NCI-H526 (cell line): ENCODE measurements around the gene DHDH.
A peak's percentile ranks its signal among the peaks of the same experiment; 100 is the strongest.
"Not testable (repeated sequence)": the region's sequence is repeated elsewhere in the genome, so short reads cannot be mapped to it uniquely, and the experiment has no call there.

Experiments
- DNase-seq, 2 experiments: peaks; one replicate each; lab custom pipeline; 2025; lab: John Stamatoyannopoulos, UW

DHDH gene

DNA sequence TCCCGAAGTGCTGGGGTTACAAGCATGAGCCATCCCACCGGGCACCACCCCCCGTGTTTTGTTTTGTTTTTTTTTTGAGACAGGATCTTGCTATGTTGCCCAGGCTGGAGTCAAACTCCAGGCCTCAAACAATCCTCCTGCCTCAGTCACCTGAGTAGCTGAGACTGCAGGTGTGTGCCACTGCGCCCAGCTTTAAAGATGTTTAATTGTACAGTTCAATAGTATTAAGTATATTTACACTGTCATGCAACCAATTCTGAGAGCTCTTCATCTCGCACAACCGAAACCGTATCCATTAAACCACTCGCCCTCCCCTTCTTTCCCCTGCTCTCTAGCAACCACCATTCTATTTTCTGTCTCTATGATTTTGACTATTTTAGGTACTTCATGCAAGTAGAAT lies 17.7 kb upstream of the DHDH start:
- DNase-seq: no peak

DNA sequence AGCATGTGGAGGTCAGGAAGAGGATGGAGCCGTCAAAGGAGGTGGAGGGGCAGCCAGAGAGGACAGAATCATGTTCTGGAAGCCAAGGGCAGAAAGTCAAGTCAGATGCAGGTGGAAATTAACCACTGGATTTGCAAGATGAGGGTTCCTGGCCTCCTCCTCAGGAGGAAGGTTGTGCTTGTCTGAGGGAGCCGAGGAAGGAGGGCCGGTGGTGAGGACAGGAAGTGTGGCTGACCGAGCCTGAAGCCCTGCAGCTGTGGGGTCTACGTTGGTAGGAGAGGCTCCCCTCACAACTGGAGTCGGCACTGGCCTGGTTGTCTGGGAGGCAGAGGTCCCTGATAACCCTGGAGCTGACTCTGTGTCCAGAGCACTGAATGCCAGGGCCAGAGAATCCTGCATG lies 15.4 kb upstream of the DHDH start:
- no peak for DNase-seq

DNA sequence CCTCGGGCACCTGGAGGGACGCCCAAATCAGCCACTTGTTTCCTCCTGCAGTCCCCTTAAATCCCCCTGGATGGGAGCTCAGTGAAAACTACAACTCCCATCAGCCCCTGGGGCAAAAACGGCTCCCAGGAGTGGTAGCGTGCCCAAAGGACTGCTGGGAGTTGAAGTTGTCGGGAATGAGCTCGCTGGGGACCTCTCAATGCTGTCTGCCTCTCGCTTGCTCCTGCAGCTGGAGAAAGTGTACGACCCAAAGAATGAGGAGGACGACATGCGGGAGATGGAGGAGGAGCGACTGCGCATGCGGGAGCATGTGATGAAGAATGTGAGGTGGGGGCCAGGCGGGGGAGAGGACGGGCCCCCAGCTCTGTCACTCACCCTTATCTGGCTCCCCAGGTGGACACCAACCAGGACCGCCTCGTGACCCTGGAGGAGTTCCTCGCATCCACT lies 14.7 kb upstream of the DHDH start:
- peak in 1 of 2 experiments; percentile 50 for DNase-seq

DNA sequence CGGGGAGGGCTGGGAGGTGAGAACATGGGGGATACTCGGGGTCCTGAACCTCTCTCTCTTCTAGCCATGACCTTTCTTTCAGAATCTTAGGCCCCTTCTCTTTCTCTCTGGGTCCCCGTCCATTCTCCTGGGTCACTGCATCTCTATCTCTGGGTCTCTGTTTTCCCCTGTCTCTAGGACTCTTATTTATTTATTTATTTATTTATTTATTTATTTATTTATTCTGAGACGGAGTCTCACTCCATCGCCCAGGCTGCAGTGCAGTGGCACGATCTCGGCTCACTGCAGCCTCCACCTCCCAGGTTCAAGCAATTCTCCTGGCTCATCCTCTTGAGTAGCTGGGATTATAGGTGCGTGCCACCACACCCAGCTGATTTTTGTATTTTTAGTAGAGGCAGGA lies 14.2 kb upstream of the DHDH start:
- not testable (repeated sequence) for DNase-seq

DNA sequence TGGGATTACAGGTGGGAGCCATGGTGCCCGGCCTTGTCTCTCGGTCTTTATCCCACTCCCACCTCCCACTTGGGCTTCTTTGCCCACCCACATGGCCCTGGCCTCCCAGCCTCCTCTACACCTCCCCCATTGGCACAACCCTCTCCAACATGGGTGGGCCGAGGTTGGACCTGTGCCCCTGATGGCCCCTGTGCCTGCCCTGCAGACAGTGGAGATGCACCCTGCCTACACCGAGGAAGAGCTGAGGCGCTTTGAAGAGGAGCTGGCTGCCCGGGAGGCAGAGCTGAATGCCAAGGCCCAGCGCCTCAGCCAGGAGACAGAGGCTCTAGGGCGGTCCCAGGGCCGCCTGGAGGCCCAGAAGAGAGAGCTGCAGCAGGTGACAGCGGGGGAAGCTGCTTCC lies 12.6 kb upstream of the DHDH start:
- DNase-seq: no peak

DNA sequence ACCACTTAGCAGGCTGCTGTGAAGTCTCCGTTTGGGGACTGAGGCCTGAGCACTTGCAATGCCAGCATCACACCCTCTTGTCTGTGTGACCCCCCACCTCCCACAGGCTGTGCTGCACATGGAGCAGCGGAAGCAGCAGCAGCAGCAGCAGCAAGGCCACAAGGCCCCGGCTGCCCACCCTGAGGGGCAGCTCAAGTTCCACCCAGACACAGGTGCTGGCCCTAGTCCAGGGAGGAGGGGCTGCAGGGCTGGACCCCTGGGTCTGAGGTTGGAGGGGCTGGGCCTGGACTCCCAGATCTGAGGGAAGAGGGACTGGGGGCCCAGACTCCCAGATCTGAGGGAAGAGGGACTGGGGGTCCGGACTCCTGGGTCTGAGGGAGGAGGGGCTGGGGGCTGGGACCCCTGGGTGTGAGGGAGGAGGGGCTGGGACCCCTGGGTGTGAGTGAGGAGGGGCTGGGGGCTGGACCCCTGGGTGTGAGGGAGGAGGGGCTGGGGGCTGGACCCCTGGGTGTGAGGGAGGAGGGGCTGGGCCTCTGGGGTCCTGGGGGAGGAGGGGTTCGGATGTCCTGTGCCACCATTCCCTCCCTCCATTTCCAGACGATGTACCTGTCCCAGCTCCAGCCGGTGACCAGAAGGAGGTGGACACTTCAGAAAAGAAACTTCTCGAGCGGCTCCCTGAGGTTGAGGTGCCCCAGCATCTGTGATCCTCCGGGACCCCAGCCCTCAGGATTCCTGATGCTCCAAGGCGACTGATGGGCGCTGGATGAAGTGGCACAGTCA lies 11.6 kb upstream of the DHDH start:
- no peak for DNase-seq

DNA sequence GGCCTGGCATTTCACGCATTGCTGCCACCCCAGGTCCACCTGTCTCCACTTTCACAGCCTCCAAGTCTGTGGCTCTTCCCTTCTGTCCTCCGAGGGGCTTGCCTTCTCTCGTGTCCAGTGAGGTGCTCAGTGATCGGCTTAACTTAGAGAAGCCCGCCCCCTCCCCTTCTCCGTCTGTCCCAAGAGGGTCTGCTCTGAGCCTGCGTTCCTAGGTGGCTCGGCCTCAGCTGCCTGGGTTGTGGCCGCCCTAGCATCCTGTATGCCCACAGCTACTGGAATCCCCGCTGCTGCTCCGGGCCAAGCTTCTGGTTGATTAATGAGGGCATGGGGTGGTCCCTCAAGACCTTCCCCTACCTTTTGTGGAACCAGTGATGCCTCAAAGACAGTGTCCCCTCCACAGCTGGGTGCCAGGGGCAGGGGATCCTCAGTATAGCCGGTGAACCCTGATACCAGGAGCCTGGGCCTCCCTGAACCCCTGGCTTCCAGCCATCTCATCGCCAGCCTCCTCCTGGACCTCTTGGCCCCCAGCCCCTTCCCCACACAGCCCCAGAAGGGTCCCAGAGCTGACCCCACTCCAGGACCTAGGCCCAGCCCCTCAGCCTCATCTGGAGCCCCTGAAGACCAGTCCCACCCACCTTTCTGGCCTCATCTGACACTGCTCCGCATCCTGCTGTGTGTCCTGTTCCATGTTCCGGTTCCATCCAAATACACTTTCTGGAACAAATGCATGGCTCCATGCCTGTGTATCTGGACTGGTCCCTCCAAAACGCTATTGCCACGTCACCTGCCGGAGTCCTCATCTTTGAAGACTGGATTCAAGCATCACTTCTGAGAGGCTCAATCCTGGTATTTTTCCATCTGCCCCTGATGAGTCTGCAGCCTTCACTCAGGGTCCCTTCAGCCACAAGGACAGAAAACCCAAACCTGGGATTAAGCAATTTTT lies 10.7 kb upstream of the DHDH start:
- DNase-seq: no peak

DNA sequence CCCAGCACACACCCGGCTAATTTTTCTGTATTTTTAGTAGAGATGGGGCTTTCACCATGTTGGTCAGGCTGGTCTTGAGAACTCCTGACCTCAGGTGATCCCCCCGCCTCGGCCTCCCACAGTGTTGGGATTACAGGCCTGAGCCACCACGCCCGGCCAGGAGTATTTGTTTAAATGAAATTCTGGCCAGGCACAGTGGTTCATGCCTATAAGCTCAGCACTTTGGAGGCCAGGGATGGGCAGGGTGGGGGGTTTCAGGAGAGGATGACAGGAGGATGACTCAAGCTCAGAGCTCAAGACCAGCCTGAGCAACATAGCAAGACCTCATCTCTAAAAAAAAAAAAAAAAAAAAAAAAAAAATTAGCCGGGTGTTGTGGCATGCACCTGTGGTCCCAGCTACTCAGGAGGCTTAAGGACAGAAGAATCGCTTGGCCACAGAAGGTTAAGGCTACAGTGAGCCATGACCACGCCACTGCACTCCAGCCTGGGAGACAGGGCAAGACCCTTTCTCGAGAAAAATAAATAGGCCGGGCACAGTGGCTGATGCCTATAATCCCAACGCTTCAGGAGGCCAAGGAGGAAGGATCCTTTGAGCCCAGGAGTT lies 8.2 kb upstream of the DHDH start:
- DNase-seq: no peak

DNA sequence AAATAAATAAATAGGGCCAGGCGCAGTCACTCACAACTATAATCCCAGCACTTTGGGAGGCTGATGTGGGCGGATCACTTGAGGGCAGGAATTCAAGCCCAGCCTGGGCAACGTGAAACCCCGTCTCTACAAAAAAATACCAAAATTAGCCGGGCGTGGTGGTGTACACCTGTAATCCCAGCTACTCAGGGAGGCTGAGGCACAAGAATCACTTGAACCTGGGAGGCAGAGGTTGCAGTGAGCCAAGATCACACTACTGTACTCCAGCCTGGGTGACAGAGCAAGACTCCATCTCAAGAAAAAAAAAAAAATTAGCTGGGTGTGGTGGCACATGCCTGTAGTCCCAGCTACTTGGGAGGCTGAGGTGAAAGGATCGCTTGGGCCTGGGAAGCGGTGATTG lies 7.6 kb upstream of the DHDH start:
- DNase-seq: not testable (repeated sequence)

DNA sequence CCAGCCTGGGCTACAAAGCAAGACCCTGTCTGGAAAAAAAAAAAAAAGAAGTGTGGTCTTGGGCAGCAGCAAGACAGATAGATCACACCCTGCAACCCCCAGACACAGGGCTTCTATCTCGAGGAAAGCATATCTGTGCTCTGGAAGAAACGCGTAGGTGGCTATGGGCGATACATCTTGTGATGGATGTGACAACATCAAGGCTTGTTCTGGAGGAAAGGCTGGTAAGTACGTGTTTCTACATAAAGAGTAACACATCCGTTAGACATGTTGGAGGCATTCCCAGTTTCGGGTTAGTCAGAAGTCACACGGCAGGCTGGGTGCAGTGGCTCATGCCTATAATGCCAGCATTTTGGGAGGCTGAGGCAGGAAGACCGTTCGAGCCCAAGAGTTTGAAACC lies 6.6 kb upstream of the DHDH start:
- DNase-seq: no peak

DNA sequence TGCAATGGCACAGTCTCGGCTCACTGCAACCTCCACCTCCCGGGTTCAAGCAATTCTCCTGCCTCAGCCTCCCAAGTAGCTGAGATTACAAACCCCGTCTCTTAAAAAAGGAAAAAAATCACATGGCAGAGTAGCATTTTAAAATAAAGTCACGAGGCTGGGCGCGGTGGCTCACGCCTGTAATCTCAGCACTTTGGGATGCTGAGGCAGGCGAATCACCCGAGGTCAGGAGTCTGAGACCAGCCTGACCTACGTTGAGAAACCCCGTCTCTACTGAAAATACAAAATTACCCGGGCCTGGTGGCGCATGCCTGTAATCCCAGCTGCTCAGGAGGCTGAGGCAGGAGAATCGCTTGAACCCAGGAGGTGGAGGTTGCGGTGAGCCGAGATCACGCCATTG lies 5.8 kb upstream of the DHDH start:
- not testable (repeated sequence) for DNase-seq

DNA sequence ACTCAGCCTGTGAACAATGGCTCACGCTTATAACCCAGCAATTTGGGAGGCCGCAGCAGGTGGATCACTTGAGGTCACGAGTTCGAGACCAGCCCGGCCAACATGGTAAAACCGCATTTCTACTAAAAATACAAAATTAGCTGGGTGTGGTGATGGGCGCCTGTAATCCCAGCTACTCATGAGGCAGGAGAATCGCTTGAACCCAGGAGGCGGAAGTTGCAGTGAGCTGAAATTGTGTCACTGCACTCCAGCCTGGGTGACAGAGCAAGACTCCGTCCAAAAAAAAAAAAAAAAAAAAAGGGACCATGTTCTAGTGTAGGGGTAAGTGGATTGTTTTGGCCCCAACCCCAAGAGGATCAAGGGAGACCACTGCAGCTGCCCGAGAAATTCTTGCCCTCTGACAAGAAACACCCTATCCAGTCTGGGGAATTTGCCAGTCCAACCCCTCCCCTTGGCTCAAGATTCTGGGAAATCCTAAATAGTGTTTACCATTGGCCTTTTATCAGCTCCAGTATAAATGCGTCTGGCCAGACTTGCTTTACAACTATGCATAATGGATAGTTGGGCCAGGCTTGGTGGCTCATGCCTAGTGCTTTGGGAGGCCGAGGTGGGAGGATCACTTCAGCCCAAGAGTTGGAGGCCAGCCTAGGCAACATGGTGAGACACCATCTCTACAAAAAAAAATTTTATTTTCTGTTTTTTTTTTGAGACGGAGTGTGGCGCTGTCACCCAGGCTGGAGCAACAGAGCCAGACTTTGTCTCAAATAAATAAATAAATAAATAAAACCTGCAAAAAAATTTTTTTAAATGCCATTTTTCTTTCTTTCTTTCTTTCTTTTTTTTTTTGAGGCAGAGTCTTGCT lies 5.1 kb upstream of the DHDH start:
- no peak for DNase-seq

DNA sequence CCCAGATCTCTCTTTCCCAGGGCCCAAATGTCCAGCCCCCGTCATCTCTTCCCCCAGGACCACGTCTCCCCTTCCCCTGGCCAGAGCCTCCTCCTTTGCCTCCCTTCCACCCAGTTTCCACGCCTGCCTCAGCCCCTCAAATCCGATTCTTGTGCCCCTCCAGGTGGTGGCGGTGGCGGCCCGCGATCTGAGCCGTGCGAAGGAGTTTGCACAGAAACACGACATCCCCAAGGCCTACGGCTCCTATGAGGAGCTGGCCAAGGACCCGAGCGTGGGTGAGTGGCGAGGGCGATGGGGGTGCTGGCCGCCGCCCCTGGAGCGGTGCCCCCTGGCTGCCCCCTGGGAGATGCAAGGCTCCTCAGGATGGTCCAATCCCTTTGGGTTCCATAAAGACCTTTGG lies 1.3 kb downstream of the DHDH start:
- no peak for DNase-seq

DNA sequence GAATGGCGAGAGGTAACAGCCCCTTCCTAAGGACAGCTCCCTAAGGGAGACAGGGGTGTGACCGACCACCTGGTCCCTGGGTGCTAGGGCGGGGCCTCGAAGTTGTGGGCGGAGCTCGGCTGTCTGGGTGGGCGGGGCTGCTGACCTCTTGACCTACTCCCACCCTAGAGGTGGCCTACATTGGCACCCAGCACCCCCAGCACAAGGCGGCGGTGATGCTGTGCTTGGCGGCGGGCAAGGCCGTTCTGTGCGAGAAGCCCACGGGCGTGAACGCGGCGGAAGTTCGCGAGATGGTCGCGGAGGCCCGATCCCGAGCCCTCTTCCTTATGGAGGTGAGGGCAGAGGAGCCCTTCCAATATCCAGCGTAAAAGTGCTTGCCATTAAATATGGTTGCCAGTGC lies 2.4 kb downstream of the DHDH start:
- DNase-seq: no peak

DNA sequence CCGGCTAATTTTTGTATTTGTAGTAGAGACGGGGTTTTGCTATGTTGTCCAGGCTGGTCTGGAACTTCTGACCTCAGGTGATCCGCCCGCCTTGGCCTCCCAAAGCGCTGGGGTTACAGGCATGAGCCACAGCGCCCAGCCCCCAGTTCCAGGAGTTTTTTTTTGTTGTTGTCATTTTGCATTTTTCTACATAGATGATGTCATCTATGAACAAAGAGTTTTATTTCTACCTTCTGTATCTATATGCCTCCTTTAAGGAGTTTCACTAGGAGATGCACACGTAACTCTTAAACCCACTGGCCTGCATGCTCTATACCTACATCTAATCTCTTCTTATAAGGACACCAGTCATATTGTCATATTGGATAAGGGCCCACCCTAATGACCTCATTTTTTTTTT lies 4.8 kb downstream of the DHDH start:
- no peak for DNase-seq

DNA sequence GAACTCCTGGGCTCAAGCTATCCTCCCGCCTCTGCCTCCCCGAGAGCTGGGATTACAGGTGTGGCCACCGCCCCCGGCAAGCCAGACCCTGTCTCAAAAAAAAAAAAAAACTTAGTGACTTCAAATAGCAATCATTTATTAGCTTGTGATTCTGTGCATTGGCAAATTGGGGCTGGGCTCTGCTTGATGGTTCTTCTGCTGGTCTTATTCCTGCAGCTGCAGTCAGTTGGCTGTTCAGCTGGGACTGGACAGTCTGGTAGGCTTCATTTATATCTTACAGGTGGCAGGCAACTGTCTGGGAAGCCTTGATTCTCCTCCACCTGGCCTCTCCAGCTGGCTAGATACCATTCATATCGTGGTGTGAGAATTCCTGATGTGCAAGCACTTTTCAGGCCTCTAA lies 7.4 kb downstream of the DHDH start:
- no peak for DNase-seq

DNA sequence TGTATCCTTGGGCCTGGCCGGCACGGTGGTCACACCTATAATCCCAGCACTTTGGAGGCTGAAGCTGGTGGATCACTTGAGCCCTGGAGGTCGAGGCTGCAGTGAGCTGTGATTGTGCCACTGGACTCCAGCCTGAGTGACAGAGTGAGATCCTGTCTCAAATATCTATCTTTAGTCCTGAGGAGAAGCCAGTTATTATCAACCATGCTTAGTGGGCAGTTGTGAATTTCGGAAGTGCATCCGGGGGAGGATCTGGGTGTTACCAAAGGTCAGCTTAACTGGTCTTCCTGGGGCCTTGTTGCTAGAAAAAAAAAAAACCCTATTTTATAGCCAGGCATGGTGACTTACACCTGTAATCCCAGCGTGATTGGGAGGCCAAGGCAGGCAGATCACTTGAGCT lies 9.6 kb downstream of the DHDH start:
- DNase-seq: no peak

DNA sequence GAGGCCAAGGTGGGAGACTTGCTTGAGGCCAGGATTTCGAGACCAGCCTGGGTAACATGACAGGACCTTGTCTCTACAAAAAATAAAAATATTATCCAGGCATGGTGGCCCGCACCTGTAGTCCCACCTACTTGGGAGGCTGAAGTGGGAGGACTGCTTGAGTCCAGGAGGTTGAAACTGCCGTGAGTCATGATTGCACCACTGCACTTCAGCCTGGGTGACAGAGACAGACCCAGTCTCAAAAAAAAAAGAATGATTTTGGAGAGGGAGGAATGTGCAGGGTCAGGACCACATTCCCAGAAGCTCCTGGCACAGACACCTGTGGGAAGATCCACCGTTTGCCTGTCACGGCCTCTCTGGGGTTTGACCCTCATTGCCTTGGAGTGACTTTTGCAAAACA lies 11.9 kb downstream of the DHDH start:
- no peak for DNase-seq

DNA sequence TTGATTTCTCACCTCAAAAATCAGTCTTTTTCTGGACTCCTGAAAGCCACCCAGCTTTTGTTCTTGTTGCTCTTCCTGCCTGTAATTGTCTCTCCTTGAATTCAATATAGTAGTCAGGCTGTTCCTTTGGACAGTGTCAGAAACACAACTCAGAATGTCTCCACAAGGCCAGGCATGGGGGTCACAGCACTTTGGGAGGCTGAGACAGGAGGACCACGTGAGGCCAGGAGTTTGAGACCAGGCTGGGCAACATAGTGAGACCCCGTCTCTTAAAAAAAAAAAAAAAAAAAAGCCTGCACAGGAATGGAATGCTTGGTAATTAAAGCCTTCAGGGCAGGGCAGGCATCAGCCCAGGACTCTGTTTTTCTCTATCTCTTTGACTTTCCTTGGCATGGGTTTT lies 12.3 kb downstream of the DHDH start:
- no peak for DNase-seq

DNA sequence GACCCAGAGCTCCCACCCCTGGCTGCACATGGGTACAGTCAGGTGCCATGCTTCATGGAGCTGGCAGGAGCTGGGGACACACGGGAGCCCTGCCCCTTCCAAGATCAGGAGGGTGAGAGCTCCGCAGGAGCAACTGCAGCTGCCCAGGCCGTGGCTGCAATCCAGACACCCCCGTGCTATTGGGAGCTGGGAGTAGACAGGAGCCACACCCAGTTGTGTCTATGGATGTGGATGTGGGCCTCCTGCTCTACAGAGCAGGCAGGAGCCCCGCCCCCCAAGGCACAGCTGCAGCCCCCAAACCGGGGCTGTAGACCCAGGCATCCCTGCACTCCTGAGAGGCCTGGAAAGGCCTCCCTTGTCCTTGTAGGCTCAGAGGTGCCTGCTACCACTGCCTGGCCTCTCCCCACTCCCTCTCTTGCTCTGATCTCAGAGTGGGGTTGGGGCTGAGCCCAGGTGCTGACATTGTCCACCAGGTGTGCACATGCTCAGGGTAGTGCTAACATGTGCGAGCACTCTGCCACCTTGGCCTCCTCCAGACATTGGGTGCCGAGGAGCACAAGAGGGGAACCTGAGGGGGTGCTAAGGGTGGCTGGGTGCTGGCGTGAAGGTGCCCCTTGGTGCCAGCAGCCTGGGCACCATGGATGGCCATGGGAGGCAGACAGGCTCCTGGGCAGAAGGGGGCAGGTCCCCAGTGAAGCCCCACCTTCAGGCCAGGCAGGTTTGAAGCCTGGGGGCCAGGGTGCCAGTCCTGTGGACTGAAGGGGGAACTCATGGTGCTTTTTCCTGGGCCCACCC lies 13.2 kb downstream of the DHDH start:
- no peak for DNase-seq

DNA sequence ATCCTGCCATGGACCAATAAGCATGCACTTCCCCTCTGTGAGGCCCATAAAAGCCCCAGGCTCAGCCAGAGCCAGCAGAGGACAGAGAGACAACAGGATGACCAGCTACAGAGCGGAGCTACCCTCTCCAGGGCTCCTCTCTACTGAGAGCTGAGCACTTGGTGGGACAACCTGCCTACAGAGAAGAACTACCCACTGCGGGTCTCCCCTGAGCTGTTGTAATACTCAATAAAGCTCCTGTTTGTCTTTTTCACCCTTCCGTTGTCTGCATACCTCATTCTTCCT lies 13.7 kb downstream of the DHDH start:
- DNase-seq: no peak
